ENCODE data around the gene ARL3.
"Not testable (repeated sequence)": the region's sequence is repeated elsewhere in the genome, so short reads cannot be mapped to it uniquely, and the experiment has no call there.

Gene ARL3

GRCh38 chr10:102713814-102714620 is at the start of gene ARL3:
Gene ARL3, minus strand, starts transcription at chr10:102714397. Its CDS starts 122 bp downstream, at chr10:102714275.
- peak; percentile 97 for FAIRE-seq

GRCh38 chr10:102763037-102763607 is 48.9 kb upstream of the ARL3 start:
- no peak for FAIRE-seq

DNA sequence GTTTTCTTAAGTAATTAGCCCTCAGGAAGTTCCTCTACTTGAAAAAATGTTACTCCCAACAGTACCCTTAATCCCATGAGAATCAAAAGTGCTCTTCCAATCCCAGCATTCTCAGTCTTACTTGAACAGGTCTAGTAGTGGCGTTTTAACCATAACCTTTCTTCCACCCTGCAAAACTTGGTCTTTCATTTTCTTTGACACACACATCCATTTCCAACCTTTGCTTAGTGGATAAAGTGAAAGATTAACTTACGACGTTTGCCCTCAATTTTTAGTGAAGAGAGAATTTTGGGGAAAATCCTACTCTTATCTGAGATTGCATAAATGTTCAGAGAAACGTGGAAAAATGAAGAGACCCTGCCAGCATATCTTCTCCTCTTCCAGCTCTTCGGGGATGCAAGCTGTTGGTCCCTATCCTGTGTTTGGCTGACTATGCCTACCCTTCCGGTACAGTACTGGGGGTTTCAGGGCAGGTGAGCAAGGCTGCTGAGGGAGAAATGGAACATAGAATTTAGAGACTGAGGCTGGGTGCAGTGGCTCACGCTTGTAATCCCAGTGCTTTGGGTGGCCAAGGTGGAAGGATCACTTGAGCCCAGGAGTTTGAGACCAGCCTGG is 48.3 kb upstream of the ARL3 start:
- FAIRE-seq: no peak

DNA sequence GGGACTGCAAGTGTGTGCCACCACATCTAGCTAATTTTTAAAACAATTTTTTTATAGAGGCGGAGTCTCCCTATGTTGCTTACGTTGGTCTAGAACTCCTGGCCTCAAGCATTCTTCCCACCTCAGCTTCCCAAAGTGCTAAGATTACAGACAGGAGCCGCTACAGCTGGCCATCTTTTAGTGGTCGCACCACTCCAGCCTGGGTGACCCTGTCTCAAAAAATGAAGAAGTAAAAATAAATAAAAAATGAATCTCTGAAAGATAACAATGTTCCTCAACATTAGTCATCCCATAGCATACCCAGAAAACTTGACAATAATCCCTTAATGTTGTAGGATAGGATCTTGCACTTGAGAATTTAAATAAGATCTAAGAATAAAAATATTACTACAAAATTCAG is 47.8 kb upstream of the ARL3 start:
- no peak for FAIRE-seq

GRCh38 chr10:102759497-102760210 is 45.5 kb upstream of the ARL3 start:
- FAIRE-seq: no peak

DNA sequence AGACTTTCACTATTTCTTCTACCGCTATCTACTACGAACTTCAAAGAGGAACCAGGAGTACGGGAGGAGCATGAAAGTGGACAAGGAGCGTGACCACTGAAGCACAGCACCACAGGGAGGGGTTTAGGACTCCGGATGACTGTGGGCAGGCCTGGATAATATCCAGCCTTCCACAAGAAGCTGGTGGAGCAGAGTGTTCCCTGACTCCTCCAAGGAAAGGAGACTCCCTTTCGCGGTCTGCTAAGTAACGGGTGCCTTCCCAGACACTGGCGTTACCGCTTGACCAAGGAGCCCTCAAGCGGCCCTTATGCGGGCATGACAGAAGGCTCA is 44.7 kb upstream of the ARL3 start:
- not testable (repeated sequence) for FAIRE-seq

DNA sequence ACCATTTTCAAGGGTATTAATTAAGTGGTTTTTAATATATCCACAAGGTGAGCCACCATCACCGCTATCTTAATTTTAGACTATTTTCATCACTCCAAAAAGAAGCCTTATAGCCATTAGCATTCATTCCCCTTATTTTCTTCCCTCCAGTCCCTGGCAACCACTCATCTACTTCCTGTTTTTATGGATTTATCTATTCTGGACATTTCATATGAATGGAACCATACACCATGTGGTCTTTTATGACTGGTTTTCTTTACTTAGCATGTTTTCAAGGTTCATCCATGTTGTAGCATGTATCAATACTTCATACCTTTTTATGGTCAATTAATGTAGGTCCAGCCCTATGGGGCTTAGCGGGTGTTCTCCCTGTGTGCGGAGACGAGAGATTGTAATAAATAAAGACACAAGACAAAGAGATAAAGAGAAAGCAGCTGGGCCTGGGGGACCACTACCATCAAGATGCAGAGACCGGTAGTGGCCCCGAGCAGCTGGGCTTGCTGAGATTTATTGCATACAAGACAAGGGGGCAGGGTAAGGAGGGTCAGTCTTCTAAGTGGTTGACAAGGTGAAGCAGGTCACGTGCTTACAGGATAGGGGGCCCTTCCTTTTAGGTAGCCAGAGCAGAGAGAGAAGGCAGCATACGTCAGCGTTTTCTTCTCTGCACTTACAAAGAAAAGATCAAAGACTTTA is 44.2 kb upstream of the ARL3 start:
- FAIRE-seq: no peak

- FAIRE-seq: no peak
These were observed 43.1 kb upstream of the ARL3 start for GRCh38 chr10:102757323-102757722.

DNA sequence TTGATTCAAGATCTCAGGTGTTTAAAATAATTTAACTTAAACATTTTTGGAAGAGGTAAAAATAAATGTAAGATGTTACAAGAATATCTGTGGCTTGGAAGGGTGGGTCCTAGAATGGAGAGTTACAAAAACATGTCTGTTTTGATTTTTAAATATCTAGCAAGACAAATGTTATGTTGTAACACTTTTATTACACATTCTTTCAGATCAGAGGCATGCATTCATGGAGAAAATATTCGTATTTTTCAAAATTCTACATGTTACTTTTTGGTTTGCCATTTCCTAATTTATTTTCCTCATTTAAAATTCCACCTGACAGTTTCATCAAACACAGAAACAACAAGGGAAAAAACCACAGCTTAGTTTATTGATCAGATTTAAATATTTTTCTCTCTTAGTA is 39.5 kb upstream of the ARL3 start:
- FAIRE-seq: peak; percentile 6

DNA sequence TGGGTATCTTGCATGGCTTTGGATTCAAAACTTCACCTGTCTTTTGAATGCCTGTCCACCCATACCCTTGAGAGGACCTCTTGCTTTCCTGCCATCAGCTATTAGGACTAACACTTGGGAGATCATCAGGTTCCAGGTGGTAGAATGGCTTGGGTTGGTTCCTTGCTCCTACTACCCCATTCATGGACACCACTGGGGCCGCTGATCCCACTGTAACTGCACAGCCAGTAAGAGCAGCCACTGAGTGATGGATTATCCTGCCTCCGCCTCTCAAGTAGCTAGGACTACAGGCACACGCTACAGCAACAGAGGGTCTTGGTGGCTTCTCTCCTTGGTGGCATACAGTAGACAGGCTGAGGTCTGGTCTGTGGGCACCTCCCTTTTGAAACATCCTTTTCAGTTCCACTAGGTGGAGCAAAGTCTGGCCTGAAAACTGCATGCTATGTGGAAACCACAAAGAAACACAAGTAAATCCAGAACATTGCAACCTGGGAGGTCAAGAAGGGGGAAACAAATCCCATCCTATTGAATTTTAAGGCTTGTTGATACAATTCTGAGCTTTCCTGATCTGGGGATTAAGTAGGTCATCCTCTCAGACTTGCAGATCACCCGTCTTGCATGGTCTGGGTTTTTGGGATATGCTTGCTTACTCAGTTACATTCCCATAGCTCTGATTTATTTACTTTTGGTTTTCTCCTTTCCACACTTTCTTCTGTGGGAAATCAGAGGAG is 38.9 kb upstream of the ARL3 start:
- FAIRE-seq: no peak

DNA sequence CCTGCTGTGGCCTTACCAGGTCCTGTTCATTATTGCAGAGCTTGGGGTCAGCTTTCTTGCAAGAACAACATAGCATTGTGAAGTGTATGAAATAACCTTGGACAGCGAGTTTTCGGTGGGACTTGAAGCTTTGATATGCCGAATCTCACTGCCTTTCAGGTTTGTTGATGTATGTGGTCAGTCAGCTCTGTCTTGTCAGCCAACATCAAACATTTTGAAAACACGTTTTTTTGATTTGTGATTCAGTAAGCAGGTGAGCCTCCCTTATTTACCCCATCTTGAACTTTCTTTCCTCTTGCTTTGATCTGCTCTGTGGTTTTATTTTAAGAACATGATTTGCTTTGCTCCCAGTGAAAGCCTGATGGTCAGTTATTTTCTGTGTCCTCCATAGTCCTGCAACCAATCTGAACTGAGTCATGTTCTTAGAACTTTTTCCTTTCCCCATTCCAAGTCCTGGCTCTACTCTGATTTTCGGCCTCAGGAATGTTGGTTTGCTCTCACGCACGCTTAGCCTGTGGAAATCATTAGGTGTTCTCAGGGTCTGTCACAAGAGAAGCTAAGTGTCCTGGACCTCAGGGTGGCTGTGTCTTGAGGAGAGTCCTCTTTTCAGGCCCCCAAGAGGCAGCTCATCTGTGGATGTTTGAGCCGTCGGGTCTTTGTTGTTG is 38.2 kb upstream of the ARL3 start:
- no peak for FAIRE-seq

GRCh38 chr10:102745157-102745556 is 31.0 kb upstream of the ARL3 start:
- no peak for FAIRE-seq

- FAIRE-seq: no peak
These were observed 30.3 kb upstream of the ARL3 start for GRCh38 chr10:102744374-102745051.

GRCh38 chr10:102743588-102744373 is 29.6 kb upstream of the ARL3 start, which contains the start of gene WBP1L:
Gene WBP1L, plus strand, starts transcription at chr10:102743948. Its CDS starts 106 bp downstream, at chr10:102744054.
- peak; percentile 99 for FAIRE-seq

DNA sequence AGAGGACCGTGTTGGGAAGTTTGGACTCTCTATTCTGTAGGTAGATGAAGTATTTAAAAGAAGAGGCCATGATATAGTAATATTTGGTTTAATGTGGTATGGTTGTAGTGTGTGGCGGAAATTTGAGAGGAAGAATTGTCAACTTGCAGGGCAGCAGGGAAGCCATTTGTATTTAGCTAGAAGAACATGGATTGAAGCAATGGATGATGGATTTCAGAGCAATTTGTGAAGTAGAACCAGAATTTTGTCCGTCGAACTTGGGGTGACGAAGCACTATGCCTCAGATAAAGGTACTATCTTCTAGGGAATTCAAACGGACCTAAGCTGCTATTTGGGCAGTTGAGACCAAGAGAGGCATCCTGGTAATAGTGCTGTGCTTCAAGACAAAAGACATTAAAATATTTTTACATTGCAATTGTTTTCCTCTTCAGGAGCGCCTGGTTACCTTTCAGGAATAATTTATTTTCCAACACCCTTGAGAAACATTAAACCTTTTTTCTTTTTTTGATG is 28.9 kb upstream of the ARL3 start:
- FAIRE-seq: no peak

DNA sequence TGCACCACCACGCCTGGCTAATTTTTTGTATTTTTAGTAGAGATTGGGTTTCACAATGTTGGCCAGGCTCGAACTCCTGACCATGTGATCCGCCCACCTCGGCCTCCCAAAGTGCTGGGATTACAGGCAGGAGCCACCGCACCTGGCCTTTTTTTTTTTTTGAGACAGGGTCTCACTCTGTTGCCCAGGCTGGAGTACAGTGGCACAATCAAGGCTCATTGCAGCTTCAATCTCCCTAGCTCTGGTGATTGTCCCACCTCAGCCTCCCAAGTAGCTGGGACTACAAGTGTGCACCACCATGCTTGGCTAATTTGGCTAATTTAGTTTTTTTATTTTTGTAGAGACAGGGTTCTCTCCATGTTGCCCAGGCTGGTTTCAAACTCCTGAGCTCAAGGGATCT is 28.1 kb upstream of the ARL3 start:
- not testable (repeated sequence) for FAIRE-seq

DNA sequence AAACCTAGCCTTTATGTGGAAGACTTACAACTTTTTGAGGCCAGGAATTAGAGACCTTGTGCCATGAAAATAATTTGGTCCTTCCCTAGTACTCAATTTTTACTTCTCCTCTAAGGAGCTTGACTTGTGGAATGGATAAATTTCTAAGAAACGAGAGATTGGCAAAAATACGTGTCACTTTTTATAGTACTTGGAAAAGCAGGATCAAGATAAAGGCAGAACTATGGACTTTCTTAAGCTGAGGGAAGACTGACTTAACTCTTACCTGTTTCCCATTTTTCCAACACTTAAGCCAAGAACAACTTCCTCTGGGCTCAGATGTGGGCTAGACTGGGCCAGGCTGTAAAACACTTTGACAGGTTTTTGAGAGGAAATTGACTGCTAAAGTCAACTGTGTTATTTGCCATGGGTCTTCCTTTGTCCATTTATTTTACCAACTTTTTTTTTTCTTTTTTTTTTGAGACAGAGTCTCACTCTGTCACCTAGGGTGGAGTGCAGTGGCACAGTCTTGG is 27.6 kb upstream of the ARL3 start:
- FAIRE-seq: no peak

GRCh38 chr10:102740229-102740628 is 26.0 kb upstream of the ARL3 start:
- no peak for FAIRE-seq

DNA sequence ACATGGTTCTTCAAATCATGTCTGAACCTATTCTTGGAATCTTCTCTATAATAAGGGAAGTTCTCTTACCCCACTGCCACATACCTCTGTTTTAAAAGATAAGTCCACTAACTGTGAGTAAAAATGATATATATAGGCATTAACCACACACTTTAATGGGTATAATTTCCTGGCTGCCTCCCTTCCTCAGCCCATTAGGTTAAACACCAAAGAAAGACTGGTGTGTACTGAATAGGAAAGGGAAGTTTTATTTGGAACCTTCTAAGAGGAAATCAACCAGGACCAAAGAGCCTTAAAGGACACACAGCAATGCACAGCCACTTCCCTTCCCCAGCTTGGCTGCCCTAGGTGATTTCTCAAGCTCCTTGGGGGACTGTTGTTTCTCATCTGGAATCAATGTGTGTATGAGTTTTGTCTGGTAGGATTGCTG is 24.5 kb upstream of the ARL3 start:
- no peak for FAIRE-seq

Data from A204.1 (cell line).